SK-N-MC (cell line): ENCODE results near the gene FAM234B.

ENCODE experiments used
- EZH2 ChIP-seq: fragments of 200-600 bp; sonication (generic); IDR thresholded peaks from one replicate; pipeline ENCODE4 v1.6.1; 2017; ENCODE audit warnings: antibody characterized with exemption
- FOXP2 ChIP-seq: optimal IDR thresholded peaks from 2 replicates; pipeline ENCODE3; 2011; ENCODE audit warnings: mild to moderate bottlenecking, moderate library complexity; ENCODE audit not compliant: insufficient read depth; ENCODE audit errors: extremely low read length, control extremely low read depth
- POLR2AphosphoS5 ChIP-seq: IDR thresholded peaks from 2 replicates; pipeline ENCODE4 v1.6.1; 2012; ENCODE audit warnings: mild to moderate bottlenecking, low read depth, low read length, borderline replicate concordance

DNA sequence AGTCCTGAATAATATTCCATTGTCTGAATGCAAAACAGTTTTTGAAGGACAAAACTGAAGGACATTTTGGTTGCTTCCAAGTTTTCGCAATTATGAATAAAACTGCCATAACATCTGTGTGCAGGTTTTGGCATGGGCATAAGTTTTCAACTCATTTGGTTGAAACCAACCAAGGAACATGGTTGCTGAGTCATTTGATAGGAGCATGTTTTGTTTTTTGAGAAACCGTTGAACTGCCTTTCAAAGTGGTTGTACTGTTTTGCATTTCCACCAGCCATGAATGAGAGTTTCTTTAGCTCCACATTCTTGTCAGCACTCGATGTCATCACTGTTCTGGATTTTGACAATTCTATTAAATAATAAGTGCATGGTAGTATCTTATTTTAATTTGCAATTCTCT lies 82.3 kb downstream of the FAM234B start:
- TF ChIP-seq POLR2AphosphoS5 = no peak
- no peak for TF ChIP-seq EZH2
- TF ChIP-seq FOXP2 = no peak
